ENCODE measurements around the gene ARHGEF1.
A peak's percentile ranks its signal among the peaks of the same experiment; 100 is the strongest.
"Not testable (repeated sequence)": the region's sequence is repeated elsewhere in the genome, so short reads cannot be mapped to it uniquely, and the experiment has no call there.

ARHGEF1 gene

GRCh38 chr19:41861846-41862245, 21.1 kb upstream of the ARHGEF1 start:
- DNase-seq (ENCODE audit: low read depth in 2 of 2) = no peak

GRCh38 chr19:41862445-41862986, 20.5 kb upstream of the ARHGEF1 start:
- DNase-seq (ENCODE audit: low read depth in 2 of 2) = no peak

- DNase-seq (ENCODE audit: low read depth in 2 of 2) = no peak
Measured at GRCh38 chr19:41863209-41863931, 19.6 kb upstream of the ARHGEF1 start.

DNA sequence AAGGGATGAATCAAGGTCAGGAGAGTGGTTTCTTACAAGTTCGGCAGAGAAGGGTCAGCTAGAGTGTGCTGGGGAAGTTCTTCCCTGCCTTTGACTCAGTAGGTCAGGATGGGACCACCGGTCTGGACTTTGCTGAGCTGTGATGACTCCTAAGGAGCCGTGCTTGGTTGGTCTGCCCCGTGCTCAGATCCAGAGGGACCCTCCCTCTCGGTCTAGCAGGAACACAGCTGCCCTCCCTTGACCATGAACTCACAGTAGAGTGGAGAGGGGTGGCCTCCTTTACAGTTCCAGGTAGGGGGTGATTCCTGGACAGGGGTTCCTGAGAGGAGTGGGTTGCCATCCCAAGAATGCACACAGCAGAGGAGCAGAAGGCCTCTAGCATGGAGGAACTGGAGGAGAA, 18.6 kb upstream of the ARHGEF1 start:
- DNase-seq (ENCODE audit: low read depth in 2 of 2) = no peak

DNA sequence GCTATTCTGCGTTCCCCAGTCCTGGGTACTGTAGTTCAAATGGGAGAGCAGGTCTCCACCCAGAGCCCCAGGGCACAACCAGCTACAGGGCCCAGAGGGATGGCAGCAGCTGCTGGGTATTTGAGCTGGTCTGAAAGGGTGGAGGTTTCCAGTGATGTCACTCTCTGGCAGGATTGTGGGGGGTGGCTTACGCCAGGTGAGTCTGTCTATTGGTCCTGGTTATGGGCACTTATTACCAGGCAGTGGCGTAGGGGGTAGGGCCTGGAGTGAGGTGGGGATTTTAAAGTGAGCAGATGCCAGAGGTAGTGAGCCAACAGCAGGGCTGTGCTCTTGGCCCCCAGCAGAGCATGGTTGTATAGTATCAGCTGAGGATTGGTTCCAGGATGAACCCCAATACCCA, 16.7 kb upstream of the ARHGEF1 start:
- DNase-seq (ENCODE audit: low read depth in 2 of 2) = no peak

- DNase-seq (ENCODE audit: low read depth in 2 of 2) = no peak
Measured at GRCh38 chr19:41868120-41868988, 14.6 kb upstream of the ARHGEF1 start.

- no peak for DNase-seq (ENCODE audit: low read depth in 2 of 2)
Measured at GRCh38 chr19:41868989-41869300, 14.0 kb upstream of the ARHGEF1 start.

- no peak for DNase-seq (ENCODE audit: low read depth in 2 of 2)
Measured at GRCh38 chr19:41869374-41869955, 13.5 kb upstream of the ARHGEF1 start.

GRCh38 chr19:41870401-41870873, 12.5 kb upstream of the ARHGEF1 start:
- DNase-seq (ENCODE audit: low read depth in 2 of 2) = no peak

GRCh38 chr19:41871573-41872383, 11.2 kb upstream of the ARHGEF1 start:
- DNase-seq (ENCODE audit: low read depth in 2 of 2) = peak; percentile 68 to 69

DNA sequence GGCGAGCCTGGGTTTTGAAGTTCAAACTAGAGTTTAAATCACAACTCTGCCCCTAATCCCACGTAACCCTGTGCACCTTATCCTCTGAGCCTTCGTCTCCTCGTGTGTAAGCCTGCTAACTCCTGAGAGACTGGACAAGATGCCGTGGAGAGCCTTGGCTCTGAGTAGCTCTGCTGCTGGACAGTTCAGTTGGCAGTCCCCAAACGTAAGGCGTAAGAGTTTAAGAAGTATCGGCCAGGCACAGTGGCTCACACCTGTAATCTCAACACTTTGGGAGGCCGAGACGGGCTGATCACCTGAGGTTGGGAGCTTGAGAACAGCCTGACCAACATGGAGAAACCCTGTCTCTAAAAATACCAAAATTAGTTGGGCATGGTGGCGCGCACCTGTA, 10.6 kb upstream of the ARHGEF1 start:
- no peak for DNase-seq (ENCODE audit: low read depth in 2 of 2)

- peak in 1 of 2 donors; percentile 49 for DNase-seq (ENCODE audit: low read depth in 2 of 2)
Measured at GRCh38 chr19:41872775-41873647, 10.0 kb upstream of the ARHGEF1 start.

DNA sequence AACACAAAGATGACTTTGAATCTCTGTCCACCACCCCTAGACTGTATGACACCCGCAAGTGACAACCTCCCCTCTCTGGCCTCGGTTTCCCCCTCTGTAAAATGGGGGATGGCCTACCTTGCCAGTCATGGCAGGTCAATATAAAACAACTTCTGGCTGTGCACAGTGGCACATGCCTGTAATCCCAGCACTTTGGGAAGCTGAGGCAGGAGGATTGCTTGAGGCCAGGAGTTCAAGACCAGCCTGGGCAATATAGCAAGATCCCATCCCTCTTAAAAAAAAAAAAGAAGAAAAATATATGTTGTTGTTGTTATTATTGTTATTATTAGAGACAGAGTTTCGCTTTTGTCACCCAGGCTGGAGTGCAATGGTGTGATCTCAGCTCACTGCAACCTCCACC, 7.0 kb upstream of the ARHGEF1 start:
- not testable (repeated sequence) for DNase-seq (ENCODE audit: low read depth in 2 of 2)

DNA sequence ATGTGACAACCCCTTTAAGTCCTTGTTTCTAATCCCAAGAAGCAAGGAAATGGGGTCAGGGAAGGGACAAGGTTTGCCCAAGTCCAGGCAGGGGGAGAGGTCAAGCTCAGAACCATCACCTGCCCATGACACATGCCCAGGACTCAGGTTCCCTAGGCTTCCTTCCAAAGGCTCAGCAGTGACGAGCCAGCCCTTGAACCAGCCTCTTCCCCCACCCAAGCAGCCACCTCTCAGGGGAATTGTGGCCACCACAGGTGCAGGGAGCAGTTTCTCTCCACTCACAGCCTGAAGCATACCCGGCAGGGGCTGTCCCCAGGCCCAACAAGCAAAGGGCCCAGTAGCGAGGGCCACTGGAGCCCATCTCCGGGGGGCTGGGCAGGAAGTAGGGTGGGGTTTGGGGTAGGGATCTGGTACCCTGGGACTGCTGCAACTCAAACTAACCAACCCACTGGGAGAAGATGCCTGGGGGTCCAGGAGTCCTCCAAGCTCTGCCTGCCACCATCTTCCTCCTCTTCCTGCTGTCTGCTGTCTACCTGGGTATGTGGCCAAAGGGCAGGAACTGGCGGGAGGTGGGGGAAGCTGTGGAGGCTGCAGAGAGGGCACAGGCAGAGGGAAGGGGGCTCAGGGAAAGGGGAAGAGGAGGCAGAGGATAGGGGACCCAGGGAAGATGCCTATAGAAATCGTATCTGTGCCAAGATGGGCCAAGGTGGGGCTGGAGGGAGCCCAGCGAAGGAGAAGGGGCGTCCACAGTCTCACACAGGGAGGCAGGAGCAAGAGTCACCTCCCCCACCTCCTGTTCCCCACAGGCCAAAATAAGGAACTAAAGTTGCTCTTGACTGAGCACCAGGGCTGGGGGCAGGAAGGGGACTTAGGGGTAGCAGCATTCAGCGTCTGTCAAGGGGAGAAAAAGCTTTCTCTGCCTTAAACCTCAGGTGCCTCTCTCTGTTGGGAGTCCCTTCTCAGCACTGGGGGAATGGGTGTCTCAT, 5.8 kb upstream of the ARHGEF1 start, which contains the start of gene CD79A:
Gene CD79A (plus strand): TSS at position 433 of the 986 bp plus-strand sequence. CDS start 26 bp downstream, at position 459.
- no peak for DNase-seq (ENCODE audit: low read depth in 2 of 2)

- no peak for DNase-seq (ENCODE audit: low read depth in 2 of 2)
Measured at GRCh38 chr19:41877916-41878905, 4.8 kb upstream of the ARHGEF1 start.

DNA sequence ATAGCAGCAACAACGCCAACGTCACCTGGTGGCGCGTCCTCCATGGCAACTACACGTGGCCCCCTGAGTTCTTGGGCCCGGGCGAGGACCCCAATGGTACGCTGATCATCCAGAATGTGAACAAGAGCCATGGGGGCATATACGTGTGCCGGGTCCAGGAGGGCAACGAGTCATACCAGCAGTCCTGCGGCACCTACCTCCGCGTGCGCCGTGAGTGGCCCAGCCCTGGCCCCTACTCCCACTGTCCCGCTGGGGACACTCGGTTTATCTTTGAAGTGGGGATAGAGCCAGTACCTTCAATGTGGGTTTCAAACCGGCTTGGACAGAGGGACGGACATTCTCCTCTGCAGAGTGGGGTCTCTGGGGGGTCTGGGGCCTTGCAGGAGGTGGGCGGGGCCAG, 3.9 kb upstream of the ARHGEF1 start:
- DNase-seq (ENCODE audit: low read depth in 2 of 2) = no peak

- no peak for DNase-seq (ENCODE audit: low read depth in 2 of 2)
Measured at GRCh38 chr19:41879670-41880328, 3.2 kb upstream of the ARHGEF1 start.
